Muscle of leg (tissue), 11 donors: ENCODE measurements around the gene KCNJ9. TPM values are rescaled to one million over a fixed set of nuclear protein-coding genes. Genes with fewer than 3 reads are reported as not detected.
"Not testable (repeated sequence)": the region's sequence is repeated elsewhere in the genome, so short reads cannot be mapped to it uniquely, and the experiment has no call there.

Experiments
- DNase-seq: peaks from one replicate; pipeline ENCODE4 v3.0.0; 2013
- H3K27ac ChIP-seq: one replicate; pipeline ENCODE4 v1.5.1; 2013; ENCODE audit warnings: mild to moderate bottlenecking, low read length, control low read depth
- H3K27me3 ChIP-seq: one replicate; pipeline ENCODE4 v1.6.1; 2013; ENCODE audit warnings: low read length; ENCODE audit not compliant: control insufficient read depth, insufficient read depth
- H3K36me3 ChIP-seq: one replicate; pipeline ENCODE4 v1.6.1; 2013; ENCODE audit warnings: low read length; ENCODE audit not compliant: control insufficient read depth, insufficient read depth
- H3K4me1 ChIP-seq: one replicate; pipeline ENCODE4 v1.6.1; 2013; ENCODE audit warnings: low read length; ENCODE audit not compliant: control insufficient read depth, insufficient read depth
- H3K4me3 ChIP-seq: one replicate; pipeline ENCODE4 v1.5.1; 2013; ENCODE audit warnings: low read length, control low read depth
- H3K9me3 ChIP-seq: replicated peaks from 2 replicates; pipeline ENCODE4 v1.6.1; 2013; ENCODE audit warnings: low read depth, low read length; ENCODE audit not compliant: control insufficient read depth
- WGBS: methylation state at CpG from one replicate; pipeline ENCODE4 v1.1.5; 2013; ENCODE audit warnings: missing lambda C conversion rate; ENCODE audit not compliant: insufficient coverage; 5-methylcytosine and 5-hydroxymethylcytosine counted together
- polyA plus RNA-seq, 8 donors: library from polyadenylated mRNA; unstranded; fragments of 120-200 nt; gene quantifications; one replicate each; pipeline versions ENCODE4 v1.2.1 to v1.2.3, GENCODE V29; 2013; ENCODE audit warnings: inconsistent platforms in 1 of 8, low replicate concordance in 1 of 8; ENCODE audit not compliant: insufficient read length in 8 of 8, insufficient read depth in 1 of 8
- total RNA-seq: library from RNA; stranded (reverse); fragments of 120-200 nt; gene quantifications from one replicate; pipeline ENCODE4 v1.2.4, GENCODE V29; 2013

Gene KCNJ9
- total and polyA plus RNA-seq, 9 donors, result 0.04 to 0.16 (median 0.09) TPM; not detected in 1

DNA sequence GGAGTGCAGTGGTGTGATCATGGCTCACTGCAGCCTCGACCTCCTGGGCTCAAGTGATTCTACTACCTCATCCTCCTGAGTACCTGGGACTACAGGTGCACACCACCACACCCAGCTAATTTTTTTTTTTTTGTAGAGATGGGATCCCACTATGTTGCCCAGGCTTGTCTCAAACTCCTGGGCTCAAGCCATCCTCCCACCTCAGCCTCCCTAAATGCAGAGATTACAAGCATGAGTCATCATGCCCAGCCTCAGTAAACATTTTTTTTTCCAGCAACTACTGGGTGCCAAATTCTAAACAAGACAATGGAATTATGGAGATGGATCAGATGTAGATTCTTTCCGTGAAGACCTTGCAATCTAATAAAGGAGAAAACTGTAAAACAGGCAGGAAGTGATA is 31.2 kb upstream of the KCNJ9 start:
- H3K4me1 ChIP-seq, result peaks cover 17% of the 10 kb centered on the region
- H3K27ac ChIP-seq, H3K9me3 ChIP-seq, DNase-seq, H3K4me3 ChIP-seq, H3K36me3 ChIP-seq: not testable (repeated sequence)
- peaks cover 17% of the 10 kb centered on the region for H3K27me3 ChIP-seq
- 60% methylated on average over 1 of the region's 2 CpGs for WGBS

DNA sequence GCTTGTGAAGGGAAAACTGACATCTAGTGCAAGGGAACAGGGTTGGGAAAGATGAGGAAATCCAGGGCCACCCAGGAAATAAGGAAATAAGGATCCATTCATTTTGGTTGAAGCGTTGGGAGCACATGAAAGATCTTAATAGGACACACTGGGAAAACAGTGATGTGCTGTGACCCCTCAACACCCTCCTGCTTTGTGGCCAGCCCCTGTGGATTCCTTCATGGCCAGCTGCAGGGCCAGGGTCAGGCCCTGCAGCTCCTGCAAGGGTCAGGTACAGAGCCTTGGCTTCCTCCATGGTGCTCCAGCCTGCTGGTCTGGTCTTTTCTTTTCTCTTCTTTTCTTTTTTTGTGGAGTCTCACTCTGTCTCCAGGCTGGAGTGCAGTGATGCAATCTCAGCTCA is 30.7 kb upstream of the KCNJ9 start:
- Histone ChIP-seq H3K4me1 (peaks cover 17% of the 10 kb centered on the region), H3K4me3 (no peak overlapping the region), H3K27ac (no peak overlapping the region), H3K9me3 (no peaks in the 10 kb centered on the region), H3K27me3 (peaks cover 17% of the 10 kb centered on the region), H3K36me3 (no peaks in the 10 kb centered on the region)
- 44% methylated on average over 1 of the region's 1 CpG for WGBS
- DNase-seq, result no peak

DNA sequence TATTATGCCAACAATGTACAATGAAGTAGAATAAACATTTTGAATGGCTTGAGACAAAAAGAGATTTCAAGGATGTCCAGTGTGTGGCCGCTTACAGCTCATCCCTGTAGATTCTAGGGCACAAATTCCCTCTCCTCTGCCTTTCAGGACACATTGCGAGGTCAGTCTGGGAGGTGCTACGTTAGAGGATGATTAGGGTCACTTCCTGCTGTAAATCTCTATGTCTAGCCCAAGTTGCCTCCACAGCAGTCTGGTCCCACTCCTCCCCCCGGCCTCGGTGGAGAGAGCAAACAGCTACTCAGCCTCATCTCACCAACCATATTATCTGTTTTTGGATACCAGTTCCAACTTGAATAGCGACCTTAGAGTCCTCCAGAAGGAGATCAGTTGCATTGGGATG is 28.4 kb upstream of the KCNJ9 start:
- H3K4me3 ChIP-seq, result no peak overlapping the region
- H3K9me3 ChIP-seq, result no peaks in the 10 kb centered on the region
- no peak for DNase-seq
- peaks cover 22% of the 10 kb centered on the region for H3K27me3 ChIP-seq
- WGBS, result 20% methylated on average over 4 of the region's 6 CpGs
- H3K27ac ChIP-seq, result no peak overlapping the region
- H3K36me3 ChIP-seq, result no peaks in the 10 kb centered on the region
- no peaks in the 10 kb centered on the region for H3K4me1 ChIP-seq

DNA sequence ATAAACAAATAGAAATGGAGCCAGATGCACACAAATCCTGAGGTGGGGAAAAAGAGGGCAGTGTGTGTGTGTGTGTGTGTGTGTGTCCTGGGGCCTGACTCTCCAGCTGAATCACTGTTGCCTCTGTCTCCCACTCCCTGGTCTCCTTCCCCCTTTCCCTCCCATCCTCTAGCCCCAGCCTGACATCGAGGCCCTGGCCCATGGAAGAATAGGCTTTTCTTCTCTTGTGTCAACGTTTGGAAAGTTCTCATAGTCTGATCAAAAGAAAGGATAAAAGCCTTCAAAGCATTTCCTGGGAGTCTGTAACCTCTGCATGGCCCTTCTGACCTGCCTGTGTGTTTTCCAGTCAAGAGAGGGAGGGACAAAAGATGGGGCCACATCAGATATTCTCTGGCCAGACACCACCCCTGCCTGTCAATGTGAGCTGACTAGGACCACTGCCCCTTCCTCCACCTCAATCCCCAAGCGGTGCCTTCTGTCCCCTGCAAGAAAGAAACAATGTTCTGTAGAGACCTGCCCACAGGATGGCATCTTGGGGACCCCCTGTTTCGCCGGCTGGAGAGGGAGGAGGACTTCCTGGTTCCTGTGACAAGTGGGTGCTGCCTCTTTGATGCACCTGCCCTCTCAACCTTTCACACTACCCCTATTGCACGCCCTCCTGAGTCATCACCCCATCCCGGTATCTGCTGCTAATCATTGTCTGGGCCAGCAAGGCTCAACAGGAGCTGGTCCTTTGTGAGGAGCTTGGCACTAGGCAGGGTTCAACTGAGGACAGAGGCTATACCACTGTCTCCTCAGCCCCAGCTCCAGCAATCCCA is 27.6 kb upstream of the KCNJ9 start:
- H3K27ac ChIP-seq, result no peak overlapping the region
- H3K27me3 ChIP-seq, result peaks cover 23% of the 10 kb centered on the region
- H3K4me1 ChIP-seq, result no peaks in the 10 kb centered on the region
- no peak overlapping the region for H3K4me3 ChIP-seq
- H3K36me3 ChIP-seq, result no peaks in the 10 kb centered on the region
- 87% methylated on average over 2 of the region's 7 CpGs for WGBS
- no peak for DNase-seq
- no peaks in the 10 kb centered on the region for H3K9me3 ChIP-seq

DNA sequence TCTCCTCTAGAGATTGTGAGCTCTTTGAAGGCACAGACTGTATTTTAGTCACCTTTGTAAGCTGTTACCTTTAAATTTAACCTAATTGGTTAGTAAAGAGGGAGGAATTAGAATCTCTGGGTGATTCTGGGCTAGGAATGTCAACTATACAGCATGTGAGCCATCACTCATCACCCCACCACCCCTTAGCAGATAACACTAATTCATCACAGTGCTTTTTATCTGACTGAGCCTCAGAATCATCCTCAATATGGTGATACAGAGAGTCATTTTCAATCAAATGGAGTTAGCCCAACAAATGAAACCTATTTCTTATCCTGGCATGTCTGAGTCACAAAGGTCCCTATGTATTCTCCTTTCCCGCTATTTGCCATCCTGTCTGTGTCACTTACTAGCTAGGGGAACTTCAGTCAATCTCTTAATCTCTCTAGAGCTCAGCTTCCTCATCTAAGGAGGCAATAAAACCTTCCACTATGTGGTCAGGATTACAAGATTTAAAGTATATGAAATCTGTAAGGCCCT is 24.6 kb upstream of the KCNJ9 start:
- Histone ChIP-seq H3K27ac (no peak overlapping the region), H3K4me3 (no peak overlapping the region), H3K9me3 (no peaks in the 10 kb centered on the region), H3K27me3 (peaks cover 24% of the 10 kb centered on the region), H3K4me1 (no peaks in the 10 kb centered on the region), H3K36me3 (no peaks in the 10 kb centered on the region)
- no CpG with 5 or more reads among the region's 1 CpG for WGBS
- no peak for DNase-seq

DNA sequence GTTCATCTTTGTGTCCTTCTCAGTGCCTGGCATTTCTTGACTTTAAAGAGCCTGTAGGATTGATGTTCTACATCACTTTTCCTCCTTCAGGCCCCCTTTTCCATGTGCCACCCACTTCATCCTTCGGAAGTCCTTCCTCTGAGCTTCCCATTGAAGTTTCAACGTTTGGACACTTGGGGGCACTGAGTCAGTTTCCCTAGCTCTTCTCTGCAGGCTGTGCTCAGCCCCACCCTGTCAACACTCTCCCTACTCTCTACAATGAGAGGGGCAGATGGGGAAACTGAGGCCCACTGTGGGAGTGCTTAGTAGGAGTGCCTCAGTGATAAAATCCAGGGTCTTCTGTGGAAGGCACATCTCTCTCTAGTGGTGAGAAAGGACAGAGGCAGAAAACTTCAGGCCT is 23.3 kb upstream of the KCNJ9 start:
- no peak for DNase-seq
- Histone ChIP-seq H3K4me3 (no peak overlapping the region), H3K9me3 (no peaks in the 10 kb centered on the region), H3K27me3 (peaks cover 23% of the 10 kb centered on the region), H3K36me3 (no peaks in the 10 kb centered on the region), H3K4me1 (peaks cover 3% of the 10 kb centered on the region), H3K27ac (no peak overlapping the region)
- 33% methylated on average over 1 of the region's 2 CpGs for WGBS

DNA sequence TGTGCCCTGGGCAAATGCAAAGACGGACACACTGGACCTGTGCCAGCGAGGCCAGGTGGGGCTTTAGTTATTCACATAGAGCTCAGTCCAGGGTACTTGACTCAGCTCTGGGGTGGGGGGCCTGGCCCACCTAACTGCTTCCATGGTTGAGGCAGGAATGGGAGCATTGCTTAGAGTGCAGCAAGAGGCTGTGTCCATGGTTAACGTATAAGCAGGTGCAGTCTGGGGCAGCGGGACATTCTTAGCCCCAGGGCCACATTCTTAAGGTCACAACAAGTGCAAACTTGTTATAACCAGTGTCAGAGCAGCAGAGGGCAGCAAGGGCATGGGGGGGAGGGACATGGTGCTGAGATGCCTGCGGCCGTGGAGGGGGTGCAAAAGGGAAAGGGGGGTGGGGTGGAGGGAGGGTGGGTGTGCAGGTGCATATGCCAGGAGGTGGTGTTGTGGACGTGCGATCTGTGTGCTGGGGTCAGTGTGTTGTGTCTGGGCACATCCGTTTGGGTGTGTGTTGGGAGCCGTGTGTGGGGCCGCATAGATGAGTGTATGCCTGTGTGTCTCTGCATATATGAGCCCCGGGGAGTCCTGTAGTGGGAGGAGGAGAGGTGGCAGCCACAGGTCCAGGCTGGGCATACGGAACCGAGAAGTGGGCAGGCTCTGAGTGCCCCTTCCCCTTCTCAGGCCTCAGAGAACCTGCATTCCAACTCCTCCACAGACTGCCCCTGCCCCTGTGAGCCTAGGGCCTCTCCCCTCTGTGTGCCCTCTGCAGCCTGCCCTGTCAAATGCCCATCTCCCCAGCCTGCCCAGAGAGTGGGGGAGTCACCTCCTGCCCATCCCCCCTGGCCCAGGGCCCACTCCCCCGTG is 19.7 kb upstream of the KCNJ9 start:
- Histone ChIP-seq H3K9me3 (no peaks in the 10 kb centered on the region), H3K27me3 (peaks cover 12% of the 10 kb centered on the region), H3K36me3 (no peaks in the 10 kb centered on the region), H3K4me1 (peaks cover 3% of the 10 kb centered on the region), H3K27ac (no peak overlapping the region), H3K4me3 (no peak overlapping the region)
- no peak for DNase-seq
- 43% methylated on average over 10 of the region's 15 CpGs for WGBS

DNA sequence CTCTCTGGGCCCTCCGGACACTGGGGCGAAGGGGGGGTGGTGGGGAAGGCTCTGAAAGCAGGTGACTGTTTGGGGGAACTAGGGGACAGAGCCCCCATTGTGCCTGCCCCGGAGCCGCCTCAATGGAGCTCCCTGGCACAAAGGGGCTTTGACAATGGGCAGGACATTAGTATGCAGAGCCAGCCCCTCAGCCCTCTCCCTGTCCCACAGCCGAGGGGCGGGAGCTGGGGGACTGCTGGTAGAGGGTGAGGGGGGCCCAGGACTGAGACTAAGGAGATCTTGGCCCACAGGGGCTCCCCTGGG is 19.2 kb upstream of the KCNJ9 start:
- Histone ChIP-seq H3K4me3 (no peak overlapping the region), H3K27me3 (peaks cover 13% of the 10 kb centered on the region), H3K9me3 (no peaks in the 10 kb centered on the region), H3K4me1 (peaks cover 6% of the 10 kb centered on the region), H3K36me3 (no peaks in the 10 kb centered on the region), H3K27ac (no peak overlapping the region)
- 40% methylated on average over 1 of the region's 6 CpGs for WGBS
- no peak for DNase-seq

DNA sequence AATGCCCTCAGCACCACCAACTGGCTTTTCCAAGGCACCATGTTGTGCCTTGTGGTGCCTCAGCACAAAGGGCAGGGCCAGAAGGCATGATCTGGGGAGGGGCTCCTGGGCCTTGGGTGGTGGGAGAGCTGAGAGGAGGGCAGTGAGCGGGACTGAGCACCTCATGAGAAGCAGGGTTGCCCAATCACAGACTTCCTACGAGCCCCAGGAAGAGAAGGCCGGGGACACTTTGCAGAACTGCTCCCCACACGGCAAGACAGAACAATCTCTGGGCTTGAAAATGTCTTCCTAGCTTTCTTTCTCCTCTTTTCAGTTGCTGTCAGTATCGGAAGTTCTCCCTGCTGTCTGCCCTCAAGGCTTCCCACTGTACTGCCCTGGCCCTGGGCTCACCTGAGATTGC is 18.2 kb upstream of the KCNJ9 start:
- peaks cover 10% of the 10 kb centered on the region for H3K4me1 ChIP-seq
- 83% methylated on average over 3 of the region's 5 CpGs for WGBS
- DNase-seq, result no peak
- H3K27me3 ChIP-seq, result peaks cover 12% of the 10 kb centered on the region
- H3K9me3 ChIP-seq, result no peaks in the 10 kb centered on the region
- no peak overlapping the region for H3K27ac ChIP-seq
- no peaks in the 10 kb centered on the region for H3K36me3 ChIP-seq
- no peak overlapping the region for H3K4me3 ChIP-seq

DNA sequence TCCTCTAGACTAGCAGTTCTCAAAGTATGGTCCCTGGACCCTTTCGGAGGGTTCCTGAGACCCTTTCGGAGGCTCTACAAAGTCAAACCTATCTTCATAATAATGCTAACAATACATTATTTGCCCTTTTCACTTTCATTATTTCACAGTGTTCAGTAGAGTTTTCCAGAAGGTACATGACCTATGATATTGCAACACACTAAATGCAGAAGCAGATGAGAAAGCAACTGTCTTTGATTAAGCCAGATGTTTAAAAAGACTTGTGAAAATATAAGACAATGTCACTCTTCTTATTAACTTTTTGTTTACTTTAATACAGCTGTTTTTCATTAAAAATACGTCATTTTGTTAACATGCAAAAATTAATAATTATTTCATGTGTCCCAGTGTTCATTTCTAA is 17.2 kb upstream of the KCNJ9 start:
- WGBS, result no CpG with 5 or more reads among the region's 3 CpGs
- no peaks in the 10 kb centered on the region for H3K36me3 ChIP-seq
- H3K9me3 ChIP-seq, result no peaks in the 10 kb centered on the region
- H3K27me3 ChIP-seq, result peaks cover 16% of the 10 kb centered on the region
- H3K4me3 ChIP-seq, result no peak overlapping the region
- peaks cover 10% of the 10 kb centered on the region for H3K4me1 ChIP-seq
- no peak overlapping the region for H3K27ac ChIP-seq
- no peak for DNase-seq
